SK-N-SH treated with all-trans-retinoic acid at 6 μM for 48 hours (cell line): ENCODE measurements around the gene MATCAP1.

ENCODE experiments used
- ATAC-seq: fragments of 200-7000 bp; cut with Tn5 transposase; 3 replicates; pipeline ENCODE4 v1.9.1; 2020; ENCODE audit warnings: mild to moderate bottlenecking, moderate library complexity
- ARNTL ChIP-seq: fragments of 450-650 bp; formaldehyde crosslinking; IDR thresholded peaks from 2 replicates; pipeline ENCODE4 v1.5.0; 2020; ENCODE audit warnings: low read depth, mild to moderate bottlenecking, moderate library complexity, borderline replicate concordance
- BACH2 ChIP-seq: fragments of 250-450 bp; sonication (Bioruptor Pico); IDR thresholded peaks from 2 replicates; pipeline ENCODE4 v1.9.0; 2021; ENCODE audit warnings: mild to moderate bottlenecking, borderline replicate concordance
- CSDC2 ChIP-seq: fragments of 250-450 bp; sonication (Bioruptor Pico); IDR thresholded peaks from 2 replicates; pipeline ENCODE4 v1.5.0; 2020; ENCODE audit warnings: mild to moderate bottlenecking, moderate library complexity
- GLIS3 ChIP-seq: fragments of 250-450 bp; sonication (Bioruptor Pico); IDR thresholded peaks from 2 replicates; pipeline ENCODE4 v1.5.0; 2020; ENCODE audit warnings: mild to moderate bottlenecking, moderate library complexity
- ISL1 ChIP-seq: fragments of 250-450 bp; sonication (Bioruptor Pico); IDR thresholded peaks from 2 replicates; pipeline ENCODE4 v2.1.2; 2022; ENCODE audit warnings: mild to moderate bottlenecking, moderate library complexity
- OSR1 ChIP-seq: fragments of 250-450 bp; sonication (Bioruptor Pico); IDR thresholded peaks from 2 replicates; pipeline ENCODE4 v1.8.0; 2022; ENCODE audit warnings: moderate library complexity, mild to moderate bottlenecking, inconsistent platforms
- PPARA ChIP-seq: fragments of 250-450 bp; sonication (Bioruptor Pico); IDR thresholded peaks from 2 replicates; pipeline ENCODE4 v1.5.0; 2020; ENCODE audit warnings: mild to moderate bottlenecking, borderline replicate concordance
- RARB ChIP-seq: fragments of 250-450 bp; sonication (Bioruptor Pico); IDR thresholded peaks from 2 replicates; pipeline ENCODE4 v1.8.0; 2021; ENCODE audit warnings: mild to moderate bottlenecking, moderate library complexity
- SNAI2 ChIP-seq: fragments of 250-450 bp; sonication (Bioruptor Pico); IDR thresholded peaks from 2 replicates; pipeline ENCODE4 v1.5.0; 2020; ENCODE audit warnings: mild to moderate bottlenecking, moderate library complexity
- TCF4 ChIP-seq: fragments of 250-450 bp; sonication (Bioruptor Pico); IDR thresholded peaks from 2 replicates; pipeline ENCODE4 v1.8.0; 2021; ENCODE audit warnings: mild to moderate bottlenecking, moderate library complexity, borderline replicate concordance
- TOX ChIP-seq: fragments of 250-450 bp; sonication (Bioruptor Pico); IDR thresholded peaks from 2 replicates; pipeline ENCODE4 v1.8.0; 2021; ENCODE audit warnings: mild to moderate bottlenecking, moderate library complexity, borderline replicate concordance
- ZC3H10 ChIP-seq: fragments of 250-450 bp; sonication (Bioruptor Pico); IDR thresholded peaks from 2 replicates; pipeline ENCODE4 v1.5.1; 2021; ENCODE audit warnings: mild to moderate bottlenecking, moderate library complexity
- ZFP3 ChIP-seq: fragments of 250-450 bp; sonication (Bioruptor Pico); IDR thresholded peaks from 2 replicates; pipeline ENCODE4 v1.5.0; 2020; ENCODE audit warnings: mild to moderate bottlenecking, moderate library complexity
- ZFP30 ChIP-seq: fragments of 450-650 bp; formaldehyde crosslinking; IDR thresholded peaks from 2 replicates; pipeline ENCODE4 v1.5.0; 2022; ENCODE audit warnings: mild to moderate bottlenecking, moderate library complexity
- ZNF565 ChIP-seq: fragments of 450-650 bp; formaldehyde crosslinking; conservative IDR thresholded peaks from 2 replicates; pipeline ENCODE4 v1.5.0; 2020; ENCODE audit warnings: low read depth, mild to moderate bottlenecking, moderate library complexity
- ZNF70 ChIP-seq: fragments of 450-650 bp; formaldehyde crosslinking; IDR thresholded peaks from 2 replicates; pipeline ENCODE4 v1.5.0; 2020; ENCODE audit warnings: mild to moderate bottlenecking, moderate library complexity
- ZNF8 ChIP-seq: fragments of 450-650 bp; formaldehyde crosslinking; IDR thresholded peaks from 2 replicates; pipeline ENCODE4 v1.5.0; 2020; ENCODE audit warnings: mild to moderate bottlenecking, moderate library complexity
- TF ChIP-seq, protein P1 (sequence below): fragments of 250-450 bp; sonication (Bioruptor Pico); IDR thresholded peaks from 2 replicates; pipeline ENCODE4 v1.8.0; 2020; ENCODE audit warnings: mild to moderate bottlenecking, moderate library complexity, borderline replicate concordance
- TF ChIP-seq, protein P2 (sequence below): fragments of 250-450 bp; sonication (Bioruptor Pico); IDR thresholded peaks from 2 replicates; pipeline ENCODE4 v1.8.0; 2021; ENCODE audit warnings: low read depth, mild to moderate bottlenecking, moderate library complexity, borderline replicate concordance
- TF ChIP-seq, protein P3 (sequence below): fragments of 250-450 bp; sonication (Bioruptor Pico); IDR thresholded peaks from 2 replicates; pipeline ENCODE4 v1.5.0; 2020; ENCODE audit warnings: mild to moderate bottlenecking, moderate library complexity
- TF ChIP-seq, protein P4 (sequence below): fragments of 250-450 bp; sonication (Bioruptor Pico); IDR thresholded peaks from 2 replicates; pipeline ENCODE4 v1.5.1; 2020; ENCODE audit warnings: low read depth, mild to moderate bottlenecking, moderate library complexity
- TF ChIP-seq, protein P5 (sequence below): fragments of 250-450 bp; sonication (Bioruptor Pico); IDR thresholded peaks from 2 replicates; pipeline ENCODE4 v1.5.1; 2021; ENCODE audit warnings: mild to moderate bottlenecking, moderate library complexity

MATCAP1 gene

GRCh38 chr16:67199011-67199807 is 15.4 kb upstream of the MATCAP1 start, which contains the start of gene ELMO3:
TSS of gene ELMO3 (plus strand) at chr16:67199131. CDS start at chr16:67199327, 196 bp downstream.
- TF ChIP-seq ARNTL (no peak), RARB (CRISPR knock-in tag) (no peak), SNAI2 (CRISPR knock-in tag) (no peak), ZNF565 (CRISPR knock-in tag) (no peak), TOX (CRISPR knock-in tag) (no peak), ZNF70 (CRISPR knock-in tag) (no peak), ZNF8 (CRISPR knock-in tag) (no peak), CSDC2 (CRISPR knock-in tag) (no peak), ZFP30 (CRISPR knock-in tag) (no peak), ZFP3 (CRISPR knock-in tag) (no peak), ZC3H10 (no peak), GLIS3 (CRISPR knock-in tag) (no peak), PPARA (no peak), ISL1 (CRISPR knock-in tag) (no peak), TCF4 (no peak)
- TF ChIP-seq, protein P1, sequence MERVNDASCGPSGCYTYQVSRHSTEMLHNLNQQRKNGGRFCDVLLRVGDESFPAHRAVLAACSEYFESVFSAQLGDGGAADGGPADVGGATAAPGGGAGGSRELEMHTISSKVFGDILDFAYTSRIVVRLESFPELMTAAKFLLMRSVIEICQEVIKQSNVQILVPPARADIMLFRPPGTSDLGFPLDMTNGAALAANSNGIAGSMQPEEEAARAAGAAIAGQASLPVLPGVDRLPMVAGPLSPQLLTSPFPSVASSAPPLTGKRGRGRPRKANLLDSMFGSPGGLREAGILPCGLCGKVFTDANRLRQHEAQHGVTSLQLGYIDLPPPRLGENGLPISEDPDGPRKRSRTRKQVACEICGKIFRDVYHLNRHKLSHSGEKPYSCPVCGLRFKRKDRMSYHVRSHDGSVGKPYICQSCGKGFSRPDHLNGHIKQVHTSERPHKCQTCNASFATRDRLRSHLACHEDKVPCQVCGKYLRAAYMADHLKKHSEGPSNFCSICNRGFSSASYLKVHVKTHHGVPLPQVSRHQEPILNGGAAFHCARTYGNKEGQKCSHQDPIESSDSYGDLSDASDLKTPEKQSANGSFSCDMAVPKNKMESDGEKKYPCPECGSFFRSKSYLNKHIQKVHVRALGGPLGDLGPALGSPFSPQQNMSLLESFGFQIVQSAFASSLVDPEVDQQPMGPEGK (CRISPR knock-in tag) = no peak
- TF ChIP-seq, protein P2, sequence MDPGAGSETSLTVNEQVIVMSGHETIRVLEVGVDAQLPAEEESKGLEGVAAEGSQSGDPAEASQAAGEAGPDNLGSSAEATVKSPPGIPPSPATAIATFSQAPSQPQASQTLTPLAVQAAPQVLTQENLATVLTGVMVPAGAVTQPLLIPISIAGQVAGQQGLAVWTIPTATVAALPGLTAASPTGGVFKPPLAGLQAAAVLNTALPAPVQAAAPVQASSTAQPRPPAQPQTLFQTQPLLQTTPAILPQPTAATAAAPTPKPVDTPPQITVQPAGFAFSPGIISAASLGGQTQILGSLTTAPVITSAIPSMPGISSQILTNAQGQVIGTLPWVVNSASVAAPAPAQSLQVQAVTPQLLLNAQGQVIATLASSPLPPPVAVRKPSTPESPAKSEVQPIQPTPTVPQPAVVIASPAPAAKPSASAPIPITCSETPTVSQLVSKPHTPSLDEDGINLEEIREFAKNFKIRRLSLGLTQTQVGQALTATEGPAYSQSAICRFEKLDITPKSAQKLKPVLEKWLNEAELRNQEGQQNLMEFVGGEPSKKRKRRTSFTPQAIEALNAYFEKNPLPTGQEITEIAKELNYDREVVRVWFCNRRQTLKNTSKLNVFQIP = no peak
- TF ChIP-seq, protein P3, sequence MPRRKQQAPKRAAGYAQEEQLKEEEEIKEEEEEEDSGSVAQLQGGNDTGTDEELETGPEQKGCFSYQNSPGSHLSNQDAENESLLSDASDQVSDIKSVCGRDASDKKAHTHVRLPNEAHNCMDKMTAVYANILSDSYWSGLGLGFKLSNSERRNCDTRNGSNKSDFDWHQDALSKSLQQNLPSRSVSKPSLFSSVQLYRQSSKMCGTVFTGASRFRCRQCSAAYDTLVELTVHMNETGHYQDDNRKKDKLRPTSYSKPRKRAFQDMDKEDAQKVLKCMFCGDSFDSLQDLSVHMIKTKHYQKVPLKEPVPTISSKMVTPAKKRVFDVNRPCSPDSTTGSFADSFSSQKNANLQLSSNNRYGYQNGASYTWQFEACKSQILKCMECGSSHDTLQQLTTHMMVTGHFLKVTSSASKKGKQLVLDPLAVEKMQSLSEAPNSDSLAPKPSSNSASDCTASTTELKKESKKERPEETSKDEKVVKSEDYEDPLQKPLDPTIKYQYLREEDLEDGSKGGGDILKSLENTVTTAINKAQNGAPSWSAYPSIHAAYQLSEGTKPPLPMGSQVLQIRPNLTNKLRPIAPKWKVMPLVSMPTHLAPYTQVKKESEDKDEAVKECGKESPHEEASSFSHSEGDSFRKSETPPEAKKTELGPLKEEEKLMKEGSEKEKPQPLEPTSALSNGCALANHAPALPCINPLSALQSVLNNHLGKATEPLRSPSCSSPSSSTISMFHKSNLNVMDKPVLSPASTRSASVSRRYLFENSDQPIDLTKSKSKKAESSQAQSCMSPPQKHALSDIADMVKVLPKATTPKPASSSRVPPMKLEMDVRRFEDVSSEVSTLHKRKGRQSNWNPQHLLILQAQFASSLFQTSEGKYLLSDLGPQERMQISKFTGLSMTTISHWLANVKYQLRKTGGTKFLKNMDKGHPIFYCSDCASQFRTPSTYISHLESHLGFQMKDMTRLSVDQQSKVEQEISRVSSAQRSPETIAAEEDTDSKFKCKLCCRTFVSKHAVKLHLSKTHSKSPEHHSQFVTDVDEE = no peak
- TF ChIP-seq, protein P4, sequence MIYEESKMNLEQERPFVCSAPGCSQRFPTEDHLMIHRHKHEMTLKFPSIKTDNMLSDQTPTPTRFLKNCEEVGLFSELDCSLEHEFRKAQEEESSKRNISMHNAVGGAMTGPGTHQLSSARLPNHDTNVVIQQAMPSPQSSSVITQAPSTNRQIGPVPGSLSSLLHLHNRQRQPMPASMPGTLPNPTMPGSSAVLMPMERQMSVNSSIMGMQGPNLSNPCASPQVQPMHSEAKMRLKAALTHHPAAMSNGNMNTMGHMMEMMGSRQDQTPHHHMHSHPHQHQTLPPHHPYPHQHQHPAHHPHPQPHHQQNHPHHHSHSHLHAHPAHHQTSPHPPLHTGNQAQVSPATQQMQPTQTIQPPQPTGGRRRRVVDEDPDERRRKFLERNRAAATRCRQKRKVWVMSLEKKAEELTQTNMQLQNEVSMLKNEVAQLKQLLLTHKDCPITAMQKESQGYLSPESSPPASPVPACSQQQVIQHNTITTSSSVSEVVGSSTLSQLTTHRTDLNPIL (CRISPR knock-in tag) = no peak
- TF ChIP-seq, protein P5, sequence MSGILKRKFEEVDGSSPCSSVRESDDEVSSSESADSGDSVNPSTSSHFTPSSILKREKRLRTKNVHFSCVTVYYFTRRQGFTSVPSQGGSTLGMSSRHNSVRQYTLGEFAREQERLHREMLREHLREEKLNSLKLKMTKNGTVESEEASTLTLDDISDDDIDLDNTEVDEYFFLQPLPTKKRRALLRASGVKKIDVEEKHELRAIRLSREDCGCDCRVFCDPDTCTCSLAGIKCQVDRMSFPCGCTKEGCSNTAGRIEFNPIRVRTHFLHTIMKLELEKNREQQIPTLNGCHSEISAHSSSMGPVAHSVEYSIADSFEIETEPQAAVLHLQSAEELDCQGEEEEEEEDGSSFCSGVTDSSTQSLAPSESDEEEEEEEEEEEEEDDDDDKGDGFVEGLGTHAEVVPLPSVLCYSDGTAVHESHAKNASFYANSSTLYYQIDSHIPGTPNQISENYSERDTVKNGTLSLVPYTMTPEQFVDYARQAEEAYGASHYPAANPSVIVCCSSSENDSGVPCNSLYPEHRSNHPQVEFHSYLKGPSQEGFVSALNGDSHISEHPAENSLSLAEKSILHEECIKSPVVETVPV = no peak
- no peak for ATAC-seq

DNA sequence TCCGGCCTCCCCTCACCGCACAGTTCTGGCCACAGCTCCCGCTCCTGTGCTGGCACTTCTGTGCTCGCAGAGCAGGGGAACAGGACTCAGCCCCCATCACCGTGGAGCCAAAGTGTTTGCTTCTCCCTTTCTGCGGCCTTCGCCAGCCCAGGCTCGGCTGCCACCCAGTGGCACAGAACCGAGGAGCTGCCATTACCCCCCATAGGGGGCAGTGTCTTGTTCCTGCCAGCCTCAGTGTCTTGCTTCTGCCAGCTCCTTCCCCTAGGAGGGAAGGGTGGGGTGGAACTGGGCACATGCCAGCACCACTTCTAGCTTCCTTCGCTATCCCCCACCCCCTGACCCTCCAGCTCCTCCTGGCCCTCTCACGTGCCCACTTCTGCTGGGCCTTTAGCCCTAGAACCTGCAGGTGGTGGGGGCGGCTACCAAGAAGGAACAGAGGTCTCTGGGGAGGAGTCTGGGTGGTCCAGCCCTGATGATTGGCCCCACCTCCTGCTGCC is 14.5 kb upstream of the MATCAP1 start:
- ATAC-seq = peak; percentile 68

DNA sequence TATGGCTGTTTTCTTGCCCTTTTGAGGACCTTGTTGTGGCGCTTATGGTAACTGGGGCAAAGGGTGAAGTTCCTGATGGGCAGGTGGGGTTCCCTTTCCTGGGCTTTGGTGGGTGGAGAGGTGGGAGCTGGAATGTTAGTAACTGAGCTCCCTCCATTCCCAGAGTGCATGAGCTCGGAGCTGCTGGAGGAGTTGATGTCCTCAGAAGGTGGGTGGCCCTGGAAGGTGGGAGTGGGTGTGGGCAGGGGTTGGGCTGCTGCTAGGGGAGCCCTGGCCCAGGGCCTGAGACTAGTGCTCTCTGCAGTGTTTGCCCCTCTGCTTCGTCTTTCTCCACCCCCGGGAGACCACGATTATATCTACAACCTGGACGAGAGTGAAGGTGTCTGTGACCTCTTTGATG is 13.9 kb upstream of the MATCAP1 start:
- ATAC-seq = no peak; the same call in 2 of the 3 replicates
- TF ChIP-seq ZFP3 (CRISPR knock-in tag) (no peak), ZC3H10 (no peak), RARB (CRISPR knock-in tag) (no peak), OSR1 (CRISPR knock-in tag) (no peak), ZNF8 (CRISPR knock-in tag) (no peak), ARNTL (no peak), ZNF565 (CRISPR knock-in tag) (no peak), ISL1 (CRISPR knock-in tag) (no peak), BACH2 (CRISPR knock-in tag) (no peak), SNAI2 (CRISPR knock-in tag) (no peak)
- TF ChIP-seq, protein P4 (CRISPR knock-in tag) = no peak
- TF ChIP-seq, protein P1 (CRISPR knock-in tag) = no peak

More for the DNA sequence above, 14.5 kb upstream of the MATCAP1 start:
- TF ChIP-seq ZC3H10 (0 out of 2 replicates have a peak, but pooled peaks have one; percentile 14), TOX (CRISPR knock-in tag) (no peak)
- TF ChIP-seq, all 23 proteins: peak for 1
